22Rv1 (cell line): ENCODE results near the gene SCYL3.

ENCODE experiments used
- H3K27ac ChIP-seq: fragments of 450-650 bp; 2 replicates; pipeline ENCODE4 v1.5.1; 2017
- CTCF ChIP-seq: fragments of 450-650 bp; IDR thresholded peaks from 2 replicates; pipeline ENCODE4 v1.5.1; 2017; ENCODE audit warnings: mild to moderate bottlenecking
- ZFX ChIP-seq: fragments of 450-650 bp; IDR thresholded peaks from 2 replicates; pipeline ENCODE4 v1.6.1; 2017; ENCODE audit warnings: antibody characterized with exemption, borderline replicate concordance

Gene SCYL3

GRCh38 chr1:169890761-169891538 is 2.7 kb downstream of the SCYL3 start:
- H3K27ac ChIP-seq, result peak overlapping the region; percentile 87
- TF ChIP-seq ZFX (no peak), CTCF (no peak)

GRCh38 chr1:169889871-169890270 is 3.8 kb downstream of the SCYL3 start:
- peak overlapping the region; percentile 87 for H3K27ac ChIP-seq
- TF ChIP-seq ZFX (no peak), CTCF (no peak)

GRCh38 chr1:169886931-169887330 is 6.8 kb downstream of the SCYL3 start:
- TF ChIP-seq ZFX, result no peak
- TF ChIP-seq CTCF, result no peak
- no peak overlapping the region for H3K27ac ChIP-seq

- no peak overlapping the region for H3K27ac ChIP-seq
- no peak for TF ChIP-seq ZFX
- no peak for TF ChIP-seq CTCF
Measured at GRCh38 chr1:169886422-169886821, 7.3 kb downstream of the SCYL3 start.

- H3K27ac ChIP-seq, result no peak overlapping the region
- no peak for TF ChIP-seq CTCF
- TF ChIP-seq ZFX, result no peak
Measured at GRCh38 chr1:169885207-169885606, 8.5 kb downstream of the SCYL3 start.

- H3K27ac ChIP-seq, result no peak overlapping the region
- no peak for TF ChIP-seq CTCF
- TF ChIP-seq ZFX, result no peak
Measured at GRCh38 chr1:169884634-169885033, 9.1 kb downstream of the SCYL3 start.

- TF ChIP-seq ZFX, result no peak
Measured at GRCh38 chr1:169882039-169882511, 11.6 kb downstream of the SCYL3 start.

More at GRCh38 chr1:169882039-169882511, 11.6 kb downstream of the SCYL3 start:
- H3K27ac ChIP-seq, result no peak overlapping the region
